Mucosa of gallbladder (tissue), 1 donor: Measurements from ENCODE around the gene MAST4. TPM values are rescaled to one million over a fixed set of nuclear protein-coding genes. Genes with fewer than 3 reads are reported as not detected.
A peak's percentile ranks its signal among the peaks of the same experiment; 100 is the strongest.

Source experiments
- DNase-seq: peaks from one replicate; pipeline ENCODE4 v3.0.0-alpha.2; 2020; ENCODE audit warnings: low spot score
- total RNA-seq: library from RNA; stranded (reverse); gene quantifications from one replicate; pipeline ENCODE4 v1.2.1, GENCODE V29; 2021
- donor health status: DM: no; HTN: no; CAD: no.

The MAST4 gene
- total RNA-seq, 1 donor from 2014 or later: 30.5 TPM

- no peak for DNase-seq
These were observed 485.1 kb downstream of the MAST4 start for GRCh38 chr5:67081261-67081660.

- no peak for DNase-seq
These were observed 486.7 kb downstream of the MAST4 start for GRCh38 chr5:67082941-67083340.

- DNase-seq: no peak
These were observed 489.4 kb downstream of the MAST4 start for GRCh38 chr5:67085616-67086015.

- no peak for DNase-seq
These were observed 493.1 kb downstream of the MAST4 start for GRCh38 chr5:67089200-67089725.

GRCh38 chr5:67090040-67090439 is 493.8 kb downstream of the MAST4 start:
- no peak for DNase-seq

GRCh38 chr5:67090593-67090992 is 494.4 kb downstream of the MAST4 start:
- no peak for DNase-seq

- no peak for DNase-seq
These were observed 496.3 kb downstream of the MAST4 start for GRCh38 chr5:67092535-67092934.

- DNase-seq: no peak
These were observed 497.1 kb downstream of the MAST4 start for GRCh38 chr5:67093279-67093678.

GRCh38 chr5:67094476-67095300 is 498.5 kb downstream of the MAST4 start:
- no peak for DNase-seq

GRCh38 chr5:67095346-67096171 is 499.4 kb downstream of the MAST4 start:
- peak; percentile 82 for DNase-seq

GRCh38 chr5:67098656-67099055 is 502.5 kb downstream of the MAST4 start:
- DNase-seq: no peak

GRCh38 chr5:67100301-67100700 is 504.1 kb downstream of the MAST4 start:
- DNase-seq: no peak

GRCh38 chr5:67102708-67103107 is 506.5 kb downstream of the MAST4 start:
- DNase-seq: no peak

- no peak for DNase-seq
These were observed 508.7 kb downstream of the MAST4 start for GRCh38 chr5:67104859-67105258.

GRCh38 chr5:67105270-67105669 is 509.1 kb downstream of the MAST4 start:
- no peak for DNase-seq

GRCh38 chr5:67106626-67107342 is 510.6 kb downstream of the MAST4 start:
- DNase-seq: no peak

GRCh38 chr5:67111779-67112178 is 515.6 kb downstream of the MAST4 start:
- DNase-seq: no peak

- DNase-seq: no peak
These were observed 519.1 kb downstream of the MAST4 start for GRCh38 chr5:67115246-67115645.

- DNase-seq: no peak
These were observed 519.6 kb downstream of the MAST4 start for GRCh38 chr5:67115817-67116216.

GRCh38 chr5:67118050-67118620 is 521.9 kb downstream of the MAST4 start:
- DNase-seq: no peak

GRCh38 chr5:67119010-67119409 is 522.8 kb downstream of the MAST4 start:
- DNase-seq: no peak

GRCh38 chr5:67120032-67120431 is 523.8 kb downstream of the MAST4 start:
- DNase-seq: no peak
